NCI-H146 treated with DMSO at 0.1 percent for 48 hours (cell line): Measurements from ENCODE around the gene PRSS1.

Experiments used
- DNase-seq: peaks from one replicate; lab custom pipeline; 2025; ENCODE audit not compliant: unreplicated experiment; lab: John Stamatoyannopoulos, UW

Gene PRSS1

GRCh38 chr7:142792593-142792992, 43.3 kb downstream of the PRSS1 start:
- no peak for DNase-seq

- no peak for DNase-seq
Observed at GRCh38 chr7:142793156-142793555, 43.9 kb downstream of the PRSS1 start.

GRCh38 chr7:142795339-142795863, 46.1 kb downstream of the PRSS1 start:
- DNase-seq = no peak

GRCh38 chr7:142796001-142796500, 46.8 kb downstream of the PRSS1 start:
- no peak for DNase-seq

GRCh38 chr7:142796501-142797390, 47.5 kb downstream of the PRSS1 start:
- DNase-seq = no peak

GRCh38 chr7:142797391-142798377, 48.4 kb downstream of the PRSS1 start:
- DNase-seq = no peak

GRCh38 chr7:142798451-142799436, 49.5 kb downstream of the PRSS1 start:
- no peak for DNase-seq

- no peak for DNase-seq
Observed at GRCh38 chr7:142799437-142799835, 50.2 kb downstream of the PRSS1 start.

GRCh38 chr7:142800088-142800487, 50.8 kb downstream of the PRSS1 start:
- DNase-seq = no peak

GRCh38 chr7:142800699-142801260, 51.5 kb downstream of the PRSS1 start:
- DNase-seq = no peak

GRCh38 chr7:142801601-142802295, 52.5 kb downstream of the PRSS1 start:
- no peak for DNase-seq

- DNase-seq = no peak
Observed at GRCh38 chr7:142802301-142802700, 53.0 kb downstream of the PRSS1 start.
